Measurements from ENCODE around the gene IPO4.
A peak's percentile ranks its signal among the peaks of the same experiment; 100 is the strongest.

The IPO4 gene, protein sequence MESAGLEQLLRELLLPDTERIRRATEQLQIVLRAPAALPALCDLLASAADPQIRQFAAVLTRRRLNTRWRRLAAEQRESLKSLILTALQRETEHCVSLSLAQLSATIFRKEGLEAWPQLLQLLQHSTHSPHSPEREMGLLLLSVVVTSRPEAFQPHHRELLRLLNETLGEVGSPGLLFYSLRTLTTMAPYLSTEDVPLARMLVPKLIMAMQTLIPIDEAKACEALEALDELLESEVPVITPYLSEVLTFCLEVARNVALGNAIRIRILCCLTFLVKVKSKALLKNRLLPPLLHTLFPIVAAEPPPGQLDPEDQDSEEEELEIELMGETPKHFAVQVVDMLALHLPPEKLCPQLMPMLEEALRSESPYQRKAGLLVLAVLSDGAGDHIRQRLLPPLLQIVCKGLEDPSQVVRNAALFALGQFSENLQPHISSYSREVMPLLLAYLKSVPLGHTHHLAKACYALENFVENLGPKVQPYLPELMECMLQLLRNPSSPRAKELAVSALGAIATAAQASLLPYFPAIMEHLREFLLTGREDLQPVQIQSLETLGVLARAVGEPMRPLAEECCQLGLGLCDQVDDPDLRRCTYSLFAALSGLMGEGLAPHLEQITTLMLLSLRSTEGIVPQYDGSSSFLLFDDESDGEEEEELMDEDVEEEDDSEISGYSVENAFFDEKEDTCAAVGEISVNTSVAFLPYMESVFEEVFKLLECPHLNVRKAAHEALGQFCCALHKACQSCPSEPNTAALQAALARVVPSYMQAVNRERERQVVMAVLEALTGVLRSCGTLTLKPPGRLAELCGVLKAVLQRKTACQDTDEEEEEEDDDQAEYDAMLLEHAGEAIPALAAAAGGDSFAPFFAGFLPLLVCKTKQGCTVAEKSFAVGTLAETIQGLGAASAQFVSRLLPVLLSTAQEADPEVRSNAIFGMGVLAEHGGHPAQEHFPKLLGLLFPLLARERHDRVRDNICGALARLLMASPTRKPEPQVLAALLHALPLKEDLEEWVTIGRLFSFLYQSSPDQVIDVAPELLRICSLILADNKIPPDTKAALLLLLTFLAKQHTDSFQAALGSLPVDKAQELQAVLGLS

DNA sequence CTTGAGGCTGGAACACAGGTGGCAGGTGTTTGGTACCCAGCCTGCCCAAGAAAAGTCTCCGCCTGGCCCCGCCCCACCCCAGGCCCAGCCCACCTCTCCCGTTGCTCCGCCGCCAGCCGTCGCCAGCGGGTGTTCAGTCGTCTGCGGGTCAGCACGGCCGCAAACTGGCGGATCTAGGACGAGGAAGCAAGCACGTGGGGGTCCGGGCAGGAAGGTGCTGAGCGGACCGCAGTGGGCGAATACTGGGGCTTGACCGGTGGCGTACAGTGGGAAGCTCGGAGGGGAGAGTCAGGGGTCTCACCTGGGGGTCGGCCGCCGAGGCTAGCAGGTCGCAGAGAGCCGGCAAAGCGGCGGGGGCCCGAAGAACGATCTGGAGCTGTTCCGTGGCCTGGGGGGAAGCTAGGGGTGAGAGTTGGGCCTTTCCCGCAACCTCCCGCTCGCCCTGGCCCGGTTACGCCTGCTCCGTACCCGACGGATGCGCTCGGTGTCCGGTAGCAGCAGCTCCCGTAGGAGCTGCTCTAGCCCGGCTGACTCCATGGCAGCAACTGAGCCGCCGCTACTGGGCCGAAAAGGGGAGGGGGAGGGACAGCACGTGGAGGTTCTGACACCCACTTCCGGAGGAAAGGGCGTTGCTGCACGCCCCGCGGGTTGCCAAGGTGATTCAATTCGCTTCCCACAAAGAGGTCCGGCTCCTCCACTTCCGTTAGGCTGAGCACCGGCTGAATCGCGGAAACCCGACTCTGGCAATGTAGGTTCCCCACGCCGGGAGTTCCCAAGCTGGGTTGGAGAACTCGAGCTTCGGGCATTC lies at the start of gene IPO4:
IPO4 (minus strand) TSS at position 566 of the 808 bp plus-strand sequence; CDS start at position 537, 29 bp downstream.
- peaks cover 49% of the 10 kb centered on the region for H3K36me3 Mint-ChIP-seq
- H3K4me3 Mint-ChIP-seq = peak within 1 kb of the TSS; percentile 85
- peaks cover 52% of the 10 kb centered on the region for H3K4me1 Mint-ChIP-seq
- peak within 1 kb of the TSS; percentile 90 for H3K27ac Mint-ChIP-seq
- peak; percentile 97 for DNase-seq
- no peaks in the 10 kb centered on the region for H3K9me3 Mint-ChIP-seq
- no peaks in the 10 kb centered on the region for H3K27me3 Mint-ChIP-seq
- CTCF ChIA-PET = interaction anchor here (0.7 to 1.2 kb wide), 3 partner anchors 27 to 248 kb away, joined by 3 read pairs; partner anchors contain the start of gene IRF9

DNA sequence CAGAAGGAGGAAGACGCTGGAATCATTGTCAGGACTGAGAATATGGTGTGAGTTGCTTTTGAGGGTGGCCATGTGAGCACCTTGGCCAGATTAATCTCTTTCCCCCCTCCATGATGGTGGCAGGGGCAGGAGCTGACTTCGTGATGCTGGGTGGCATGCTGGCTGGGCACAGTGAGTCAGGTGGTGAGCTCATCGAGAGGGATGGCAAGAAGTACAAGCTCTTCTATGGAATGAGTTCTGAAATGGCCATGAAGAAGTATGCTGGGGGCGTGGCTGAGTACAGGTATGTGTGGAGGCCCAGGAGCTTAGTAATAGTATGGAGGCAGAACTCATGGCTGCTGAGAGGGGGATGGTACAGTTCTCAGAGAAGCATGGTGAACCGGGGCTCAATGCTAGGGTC lies 49.5 kb upstream of the IPO4 start:
- no peaks in the 10 kb centered on the region for H3K9me3 Mint-ChIP-seq
- peaks cover 79% of the 10 kb centered on the region for H3K4me1 Mint-ChIP-seq

DNA sequence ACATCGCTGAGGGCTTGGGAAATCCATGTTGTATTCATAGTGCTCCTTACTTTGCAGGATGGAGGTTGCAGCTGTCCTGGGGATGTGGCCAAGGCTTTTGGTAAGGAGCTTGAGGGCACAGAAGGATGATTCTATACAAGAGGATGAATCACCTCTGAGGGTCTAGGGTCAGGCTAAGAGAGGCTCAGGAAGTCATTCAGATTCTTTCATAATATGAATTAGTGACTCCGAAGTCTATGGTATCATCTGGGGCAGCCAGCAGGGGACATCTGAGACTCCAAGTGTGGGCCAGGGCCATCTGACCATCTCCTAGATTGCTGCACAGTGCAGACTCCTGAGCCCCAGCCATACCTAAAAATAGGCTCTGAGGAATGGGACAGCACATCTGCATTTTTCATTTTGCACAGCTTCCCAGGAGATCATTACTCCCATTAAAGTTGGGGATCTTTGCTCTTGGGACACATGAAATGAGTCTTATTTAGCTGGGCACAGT lies 48.9 kb upstream of the IPO4 start:
- no peaks in the 10 kb centered on the region for H3K9me3 Mint-ChIP-seq
- H3K27me3 Mint-ChIP-seq = no peaks in the 10 kb centered on the region
- H3K27ac Mint-ChIP-seq = no peak overlapping the region
- no peak overlapping the region for H3K4me3 Mint-ChIP-seq
- H3K4me1 Mint-ChIP-seq = peaks cover 80% of the 10 kb centered on the region
- H3K36me3 Mint-ChIP-seq = peaks cover 75% of the 10 kb centered on the region
- CTCF ChIA-PET = interaction anchor here (1.1 to 4.5 kb wide), 6 partner anchors 9 to 71 kb away, joined by 3 to 19 read pairs (median 6); partner anchors contain the start of genes CIDEB, LTB4R2 and MDP1
- no peak for DNase-seq

More for the DNA sequence above, 49.5 kb upstream of the IPO4 start:
- Mint-ChIP-seq H3K36me3 (peaks cover 75% of the 10 kb centered on the region), H3K27me3 (no peaks in the 10 kb centered on the region), H3K27ac (no peak overlapping the region), H3K4me3 (no peak overlapping the region)
- no peak for DNase-seq
- CTCF ChIA-PET = interaction anchor here (1.3 to 4.5 kb wide), 5 partner anchors 22 to 71 kb away, joined by 3 to 19 read pairs (median 6); partner anchors contain the start of genes CIDEB, LTB4R2 and MDP1

DNA sequence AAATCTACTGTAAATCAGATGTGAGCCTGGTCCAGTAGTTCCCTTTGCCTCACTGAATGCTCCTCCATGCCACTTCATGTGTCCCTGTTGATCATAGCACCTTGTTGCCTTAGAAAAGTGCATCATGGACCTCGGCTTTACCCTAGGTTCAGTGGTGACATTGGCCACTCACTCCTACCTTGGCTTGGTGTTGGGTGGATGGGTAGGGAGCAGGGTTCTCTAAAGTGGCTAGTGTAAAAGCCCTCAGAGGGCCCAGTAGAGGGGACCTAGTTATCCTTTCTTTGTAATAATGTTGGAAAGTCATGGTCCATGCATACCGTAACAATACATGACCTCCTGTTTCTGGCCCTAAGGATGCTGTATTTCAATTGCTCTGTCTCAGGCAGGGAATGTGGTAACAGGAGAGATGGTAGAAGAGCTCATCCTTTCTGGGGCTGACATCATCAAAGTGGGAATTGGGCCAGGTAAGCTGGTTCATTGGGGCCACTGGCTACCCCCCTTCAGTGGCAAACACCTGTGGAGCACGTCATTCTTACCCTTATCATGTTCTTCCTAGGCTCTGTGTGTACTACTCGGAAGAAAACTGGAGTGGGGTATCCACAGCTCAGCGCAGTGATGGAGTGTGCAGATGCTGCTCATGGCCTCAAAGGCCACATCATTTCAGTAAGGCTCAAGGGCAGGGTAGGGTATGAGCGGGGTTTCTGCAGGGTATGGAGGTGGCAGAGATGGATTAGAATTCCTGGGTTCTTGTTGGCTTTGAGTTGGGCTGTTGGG lies 48.3 kb upstream of the IPO4 start:
- H3K9me3 Mint-ChIP-seq = no peaks in the 10 kb centered on the region
- CTCF ChIA-PET = interaction anchor here (1.1 to 4.5 kb wide), 6 partner anchors 8 to 72 kb away, joined by 3 to 19 read pairs (median 10); partner anchors contain the start of genes CIDEB, LTB4R2 and MDP1
- H3K27ac Mint-ChIP-seq = no peak overlapping the region

DNA sequence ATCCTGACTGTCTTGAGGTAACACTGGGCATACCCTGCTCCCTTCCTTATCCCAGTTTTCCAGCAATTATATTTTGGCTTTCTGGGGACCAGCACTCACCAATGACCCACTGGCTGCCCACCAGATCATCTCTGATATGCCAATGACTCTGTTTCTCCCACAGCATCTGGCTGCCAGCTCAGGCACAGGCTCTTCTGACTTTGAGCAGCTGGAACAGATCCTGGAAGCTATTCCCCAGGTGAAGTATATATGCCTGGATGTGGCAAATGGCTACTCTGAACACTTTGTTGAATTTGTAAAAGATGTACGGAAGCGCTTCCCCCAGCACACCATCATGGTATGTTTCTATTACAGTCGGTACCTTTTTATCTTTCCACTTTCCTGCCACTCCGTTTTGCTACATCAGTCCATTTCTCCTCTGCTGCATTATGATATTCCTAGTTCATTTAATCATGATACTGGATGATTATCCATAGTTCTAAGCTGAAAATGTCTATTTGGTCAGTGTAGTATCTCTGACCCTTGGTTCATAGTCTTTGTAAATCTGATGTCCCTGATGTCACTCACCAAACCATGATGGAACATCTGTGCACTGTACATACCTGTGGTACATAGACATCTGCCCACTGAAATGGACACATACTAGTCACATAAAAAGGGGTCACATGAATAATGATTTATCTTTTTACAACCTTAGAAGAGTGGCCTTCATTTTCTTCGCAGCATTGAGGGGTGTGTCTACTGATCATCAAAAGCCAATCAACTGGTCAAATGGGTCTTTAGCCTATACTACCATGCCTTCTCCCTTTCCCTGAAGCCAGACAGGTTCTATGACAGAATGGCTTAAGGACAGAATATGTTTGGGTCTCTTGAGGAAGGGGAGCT lies 47.4 kb upstream of the IPO4 start:
- CTCF ChIA-PET = interaction anchor here (0.8 to 4.5 kb wide), 5 partner anchors 8 to 196 kb away, joined by 3 to 19 read pairs (median 6); partner anchors contain the start of genes CIDEB and MDP1
- H3K4me3 Mint-ChIP-seq = no peak overlapping the region
- DNase-seq = no peak
- H3K27me3 Mint-ChIP-seq = no peaks in the 10 kb centered on the region
- H3K9me3 Mint-ChIP-seq = no peaks in the 10 kb centered on the region
- H3K27ac Mint-ChIP-seq = no peak overlapping the region
- H3K36me3 Mint-ChIP-seq = peaks cover 75% of the 10 kb centered on the region
- peaks cover 78% of the 10 kb centered on the region for H3K4me1 Mint-ChIP-seq

More for the DNA sequence above, 48.3 kb upstream of the IPO4 start:
- Mint-ChIP-seq H3K27me3 (no peaks in the 10 kb centered on the region), H3K36me3 (peaks cover 72% of the 10 kb centered on the region), H3K4me1 (peaks cover 77% of the 10 kb centered on the region), H3K4me3 (no peak overlapping the region)
- DNase-seq = no peak

DNA sequence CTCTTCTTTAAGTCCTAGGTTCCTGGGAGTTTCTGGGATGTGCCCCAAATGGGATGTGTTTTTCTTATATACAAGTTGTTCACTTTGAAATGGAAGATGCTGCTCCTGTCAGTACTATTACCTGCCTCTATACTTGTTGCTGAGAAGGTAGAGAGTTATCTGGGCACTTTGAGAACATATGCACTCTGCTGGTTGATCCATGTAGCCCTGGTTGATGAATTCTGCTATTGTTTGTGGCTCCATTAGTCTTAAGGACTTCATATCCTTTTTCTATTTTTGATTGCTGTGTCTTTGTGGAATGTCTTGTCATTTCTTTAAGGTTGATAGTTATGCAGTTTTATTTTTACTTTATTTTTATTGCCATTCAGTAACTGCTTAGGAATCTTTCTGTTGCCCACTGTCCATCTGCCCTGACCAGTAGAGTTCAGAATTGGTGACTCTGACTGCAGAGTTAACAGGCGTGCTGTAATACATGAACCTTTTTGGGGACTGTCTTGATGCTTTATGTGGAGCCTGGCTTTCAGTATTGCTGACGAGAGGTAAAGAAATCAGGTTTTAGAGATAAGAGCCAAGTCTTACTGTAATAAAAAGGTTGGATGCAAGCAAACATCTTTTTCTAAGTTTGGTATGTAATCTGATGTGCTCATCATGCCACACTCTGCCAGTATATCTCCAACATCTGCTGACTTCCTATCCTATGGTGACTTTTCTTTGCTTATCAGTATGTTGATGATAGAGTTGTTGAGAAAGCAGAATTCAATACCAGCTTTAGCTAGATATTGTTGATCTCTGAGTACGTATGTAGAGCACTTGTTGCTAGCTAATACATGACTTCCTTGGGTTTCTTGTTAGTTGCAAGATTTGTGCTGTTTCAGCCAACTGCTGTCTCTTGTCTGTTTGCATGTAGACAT lies 45.7 kb upstream of the IPO4 start:
- no peak for DNase-seq
- Mint-ChIP-seq H3K9me3 (no peaks in the 10 kb centered on the region), H3K4me3 (peak overlapping the region; percentile 48), H3K4me1 (peaks cover 70% of the 10 kb centered on the region), H3K36me3 (peaks cover 61% of the 10 kb centered on the region), H3K27me3 (no peaks in the 10 kb centered on the region), H3K27ac (peak overlapping the region; percentile 55)
- CTCF ChIA-PET = interaction anchor here (1.2 to 4.5 kb wide), 6 partner anchors 8 to 198 kb away, joined by 4 to 19 read pairs (median 10); partner anchors contain the start of genes CIDEB, LTB4R2 and TINF2

DNA sequence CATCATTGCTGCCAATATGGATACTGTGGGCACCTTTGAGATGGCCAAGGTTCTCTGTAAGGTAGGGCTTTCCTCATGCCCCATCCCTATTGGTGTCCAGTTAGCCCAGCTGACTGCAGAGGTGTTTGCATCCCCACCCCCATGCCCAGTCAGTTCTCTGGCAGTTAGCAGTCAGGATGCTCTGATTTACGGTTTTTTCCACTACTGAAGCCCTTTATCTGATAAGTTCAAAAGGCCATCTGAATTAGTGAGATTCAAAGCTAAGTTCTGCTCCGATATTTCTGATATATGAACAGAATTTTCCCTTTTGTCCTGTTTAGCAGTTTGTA lies 44.9 kb upstream of the IPO4 start:
- H3K27ac Mint-ChIP-seq = peak overlapping the region; percentile 91
- H3K4me3 Mint-ChIP-seq = peak overlapping the region; percentile 87
- H3K9me3 Mint-ChIP-seq = no peaks in the 10 kb centered on the region
- CTCF ChIA-PET = interaction anchor here (1.5 to 3.2 kb wide), 3 partner anchors 9 to 76 kb away, joined by 3 to 16 read pairs (median 4); partner anchors contain the start of genes LTB4R2 and TINF2
- no peak for DNase-seq
- H3K4me1 Mint-ChIP-seq = peaks cover 66% of the 10 kb centered on the region
- H3K27me3 Mint-ChIP-seq = no peaks in the 10 kb centered on the region
- H3K36me3 Mint-ChIP-seq = peaks cover 56% of the 10 kb centered on the region

DNA sequence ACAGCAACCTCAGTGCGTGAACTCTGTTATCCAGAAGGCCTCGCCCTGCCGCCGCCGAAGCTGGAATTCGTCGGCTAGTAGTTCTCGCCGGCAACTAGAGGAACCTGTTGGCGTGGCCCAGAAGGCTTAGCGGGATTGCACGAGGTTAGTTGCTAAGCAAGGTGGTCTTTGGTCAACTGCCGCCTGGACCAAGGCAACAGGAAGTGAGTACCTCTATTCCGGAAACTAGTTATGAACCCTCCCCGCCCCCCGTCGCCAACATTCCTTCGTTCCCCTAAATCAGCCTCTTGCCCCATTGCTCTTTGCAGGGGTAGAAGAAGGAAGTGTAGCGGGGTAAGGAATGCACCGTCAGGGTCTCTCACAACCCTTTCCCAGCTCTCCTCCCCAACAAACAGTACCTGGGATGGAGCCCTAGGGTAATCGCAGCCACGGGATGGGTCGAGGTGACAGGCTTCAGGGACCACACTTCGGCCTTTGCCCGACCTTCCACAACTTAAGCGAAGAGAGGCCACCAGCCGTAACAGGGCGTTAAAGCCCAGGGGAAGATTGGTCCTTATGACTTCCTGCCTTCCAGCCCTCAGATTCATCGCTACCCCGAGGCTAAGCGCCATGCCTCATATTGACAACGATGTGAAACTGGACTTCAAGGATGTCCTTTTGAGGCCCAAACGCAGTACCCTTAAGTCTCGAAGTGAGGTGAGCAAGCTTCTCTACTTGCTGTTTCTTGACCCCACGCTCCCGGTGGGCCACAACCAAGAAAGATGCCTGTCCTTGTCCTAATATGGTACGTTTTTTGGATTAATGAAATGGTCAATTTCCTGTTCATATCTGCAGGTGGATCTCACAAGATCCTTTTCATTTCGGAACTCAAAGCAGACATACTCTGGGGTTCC lies 44.3 kb upstream of the IPO4 start, which contains the start of gene GMPR2:
GMPR2 (plus strand) TSS at position 285 of the 893 bp plus-strand sequence; CDS start at position 610, 325 bp downstream.
- H3K27ac Mint-ChIP-seq = peak within 1 kb of the TSS; percentile 91
- peaks cover 60% of the 10 kb centered on the region for H3K4me1 Mint-ChIP-seq
- CTCF ChIA-PET = interaction anchor here (1.5 to 3.2 kb wide), 3 partner anchors 10 to 77 kb away, joined by 3 to 16 read pairs (median 4); partner anchors contain the start of genes LTB4R2 and TINF2
- no peaks in the 10 kb centered on the region for H3K9me3 Mint-ChIP-seq
- peaks cover 51% of the 10 kb centered on the region for H3K36me3 Mint-ChIP-seq
- DNase-seq = peak; percentile 46
- peak within 1 kb of the TSS; percentile 87 for H3K4me3 Mint-ChIP-seq
- no peaks in the 10 kb centered on the region for H3K27me3 Mint-ChIP-seq

DNA sequence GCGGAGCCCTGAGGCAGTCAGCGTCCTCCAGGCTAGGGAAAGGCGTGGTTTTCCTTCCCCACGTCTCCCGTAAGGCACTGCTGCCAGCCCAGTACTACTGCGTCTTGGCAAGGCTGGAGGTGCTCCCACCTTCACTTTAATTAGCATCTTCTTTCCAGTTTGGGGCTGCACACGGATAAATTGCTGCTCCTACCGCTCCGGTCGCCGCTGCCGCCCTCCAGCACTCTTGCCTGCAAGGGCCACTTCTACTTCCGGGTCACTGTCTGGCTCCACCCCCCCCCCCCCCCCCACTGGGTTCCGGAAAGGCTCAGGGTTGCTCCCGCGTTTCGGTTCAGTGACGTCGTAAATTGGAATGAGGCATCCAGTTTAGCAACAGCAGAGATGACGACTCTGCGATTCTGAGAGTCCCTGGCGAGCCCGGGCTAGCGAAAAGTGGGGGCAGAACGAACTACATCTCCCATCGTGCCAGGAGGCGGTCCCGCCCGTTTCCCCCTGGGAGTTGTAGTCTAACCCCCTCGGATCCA lies 43.6 kb upstream of the IPO4 start, which contains the start of gene NEDD8:
NEDD8 (minus strand) TSS at position 247 of the 524 bp plus-strand sequence; CDS start at position 147, 100 bp downstream.
- peaks cover 60% of the 10 kb centered on the region for H3K4me1 Mint-ChIP-seq
- CTCF ChIA-PET = interaction anchor here (1.5 to 3.2 kb wide), 3 partner anchors 10 to 77 kb away, joined by 3 to 16 read pairs (median 4); partner anchors contain the start of genes LTB4R2 and TINF2
- H3K27me3 Mint-ChIP-seq = no peaks in the 10 kb centered on the region
- peak within 1 kb of the TSS; percentile 87 for H3K4me3 Mint-ChIP-seq
- H3K27ac Mint-ChIP-seq = peak within 1 kb of the TSS; percentile 91
- H3K36me3 Mint-ChIP-seq = peaks cover 48% of the 10 kb centered on the region
- DNase-seq = peak; percentile 94
- no peaks in the 10 kb centered on the region for H3K9me3 Mint-ChIP-seq
